GM12874 (cell line): ENCODE results near the gene HADHA.

Experiments used
- CTCF ChIP-seq: IDR thresholded peaks from 2 replicates; pipeline ENCODE4 v1.5.1; 2011; ENCODE audit warnings: low read depth, mild to moderate bottlenecking, control low read depth, low read length, moderate library complexity; ENCODE audit not compliant: insufficient read depth

The HADHA gene

GRCh38 chr2:26182887-26183630 lies 61.4 kb downstream of the HADHA start:
- TF ChIP-seq CTCF: no peak

- no peak for TF ChIP-seq CTCF
These were observed 62.0 kb downstream of the HADHA start for GRCh38 chr2:26182441-26182840.

- TF ChIP-seq CTCF: no peak
These were observed 65.0 kb downstream of the HADHA start for GRCh38 chr2:26179446-26179913.

GRCh38 chr2:26178746-26179436 lies 65.5 kb downstream of the HADHA start:
- no peak for TF ChIP-seq CTCF

GRCh38 chr2:26178246-26178645 lies 66.2 kb downstream of the HADHA start:
- TF ChIP-seq CTCF: no peak

GRCh38 chr2:26177122-26177521 lies 67.3 kb downstream of the HADHA start:
- no peak for TF ChIP-seq CTCF

- TF ChIP-seq CTCF: no peak
These were observed 68.2 kb downstream of the HADHA start for GRCh38 chr2:26176279-26176615.
